Trophoblast cell (in vitro differentiated cells and primary cell): ENCODE data around the gene CLBA1.

Source experiments
- DNase-seq, 2 donors: peaks; one replicate each; pipeline ENCODE4 v3.0.0-alpha.2; 2016
- H2AFZ ChIP-seq: 2 replicates; pipeline ENCODE4 v1.6.1; 2013; ENCODE audit warnings: low read length, moderate library complexity, mild to moderate bottlenecking; ENCODE audit not compliant: insufficient read depth, poor library complexity
- H2AK5ac ChIP-seq: 2 replicates; pipeline ENCODE4 v1.6.1; 2013; ENCODE audit warnings: mild to moderate bottlenecking, low read length
- H2BK120ac ChIP-seq: 2 replicates; pipeline ENCODE4 v1.6.1; 2013; ENCODE audit warnings: low read length, mild to moderate bottlenecking, moderate library complexity; ENCODE audit not compliant: insufficient read depth, poor library complexity
- H2BK12ac ChIP-seq: 2 replicates; pipeline ENCODE4 v1.6.1; 2013; ENCODE audit warnings: mild to moderate bottlenecking, low read length, moderate library complexity
- H2BK5ac ChIP-seq: 2 replicates; pipeline ENCODE4 v1.6.1; 2013; ENCODE audit warnings: low read length, low read depth, moderate library complexity, mild to moderate bottlenecking; ENCODE audit not compliant: poor library complexity
- H3K14ac ChIP-seq: 2 replicates; pipeline ENCODE4 v1.6.1; 2013; ENCODE audit warnings: mild to moderate bottlenecking, low read length
- H3K18ac ChIP-seq: 2 replicates; pipeline ENCODE4 v1.6.1; 2013; ENCODE audit warnings: mild to moderate bottlenecking, low read length
- H3K23ac ChIP-seq: 2 replicates; pipeline ENCODE4 v1.6.1; 2013; ENCODE audit warnings: low read length
- H3K27ac ChIP-seq: 2 replicates; pipeline ENCODE4 v1.5.1; 2013; ENCODE audit warnings: low read depth, mild to moderate bottlenecking, inconsistent platforms, low read length, moderate library complexity
- H3K27me3 ChIP-seq: 2 replicates; pipeline ENCODE4 v1.6.1; 2013; ENCODE audit warnings: inconsistent platforms, mild to moderate bottlenecking, low read length, moderate library complexity; ENCODE audit not compliant: insufficient read depth
- H3K36me3 ChIP-seq, 2 experiments: 1 replicate in 1 of 2; 2 replicates in 1 of 2; pipeline ENCODE4 v1.6.1; 2013; ENCODE audit warnings: low read length in 2 of 2, mild to moderate bottlenecking in 2 of 2, moderate library complexity in 1 of 2; ENCODE audit not compliant: insufficient read depth in 2 of 2, control insufficient read depth in 1 of 2
- H3K4ac ChIP-seq: 2 replicates; pipeline ENCODE4 v1.6.1; 2013; ENCODE audit warnings: low read depth, mild to moderate bottlenecking, low read length, moderate library complexity
- H3K4me1 ChIP-seq, 2 experiments: 1 replicate in 1 of 2; 2 replicates in 1 of 2; pipeline ENCODE4 v1.6.1; 2013; ENCODE audit warnings: low read length in 2 of 2, mild to moderate bottlenecking in 2 of 2, moderate library complexity in 1 of 2; ENCODE audit not compliant: insufficient read depth in 2 of 2, control insufficient read depth in 1 of 2
- H3K4me2 ChIP-seq: 2 replicates; pipeline ENCODE4 v1.6.1; 2013; ENCODE audit warnings: inconsistent platforms, mild to moderate bottlenecking, low read length, moderate library complexity
- H3K4me3 ChIP-seq: 2 replicates; pipeline ENCODE4 v1.5.1; 2013; ENCODE audit warnings: mild to moderate bottlenecking, low read depth, low read length, inconsistent platforms
- H3K79me1 ChIP-seq: one replicate; pipeline ENCODE4 v1.6.1; 2013; ENCODE audit warnings: low read length
- H3K79me2 ChIP-seq: 2 replicates; pipeline ENCODE4 v1.6.1; 2013; ENCODE audit warnings: low read length, mild to moderate bottlenecking; ENCODE audit not compliant: control insufficient read depth, insufficient read depth, poor library complexity
- H3K9ac ChIP-seq: 2 replicates; pipeline ENCODE4 v1.6.1; 2013; ENCODE audit warnings: mild to moderate bottlenecking, low read length
- H3K9me3 ChIP-seq: 2 replicates; pipeline ENCODE4 v1.6.1; 2013; ENCODE audit warnings: low read depth, mild to moderate bottlenecking, control low read depth, inconsistent platforms, low read length; ENCODE audit not compliant: insufficient read depth
- H4K12ac ChIP-seq: 2 replicates; pipeline ENCODE4 v1.6.1; 2013; ENCODE audit warnings: low read depth, mild to moderate bottlenecking, low read length, moderate library complexity
- H4K8ac ChIP-seq: 2 replicates; pipeline ENCODE4 v1.6.1; 2013; ENCODE audit warnings: low read depth, mild to moderate bottlenecking, low read length, moderate library complexity
- H4K91ac ChIP-seq: one replicate; pipeline ENCODE4 v1.6.1; 2013; ENCODE audit warnings: low read depth, mild to moderate bottlenecking, low read length, moderate library complexity
- WGBS: extraction: QIAGEN DNeasy Blood & Tissue Kit; methylation state at CpG from one replicate; pipeline ENCODE4 v1.1.7; 2013; ENCODE audit warnings: missing lambda C conversion rate; ENCODE audit not compliant: insufficient read length, insufficient coverage; ENCODE audit errors: extremely low coverage; 5-methylcytosine and 5-hydroxymethylcytosine counted together

The CLBA1 gene

GRCh38 chr14:105043641-105044040 is 58.1 kb downstream of the CLBA1 start:
- H4K91ac ChIP-seq, result no peak overlapping the region
- no peak overlapping the region for H2BK120ac ChIP-seq
- peaks cover 2% of the 10 kb centered on the region for H3K27me3 ChIP-seq
- H3K23ac ChIP-seq, result no peak overlapping the region
- H3K27ac ChIP-seq, result no peak overlapping the region
- DNase-seq, result no peak
- no peaks in the 10 kb centered on the region for H3K79me2 ChIP-seq
- H3K79me1 ChIP-seq, result no peaks in the 10 kb centered on the region
- no peak overlapping the region for H2BK12ac ChIP-seq
- no peak overlapping the region for H3K14ac ChIP-seq
- H4K12ac ChIP-seq, result no peak overlapping the region
- H3K4me1 ChIP-seq, result no peaks in the 10 kb centered on the region
- H3K36me3 ChIP-seq, result no peaks in the 10 kb centered on the region
- no peak overlapping the region for H3K4ac ChIP-seq
- no peaks in the 10 kb centered on the region for H3K9me3 ChIP-seq
- H2AFZ ChIP-seq, result no peak overlapping the region
- WGBS, result no CpG with 5 or more reads among the region's 7 CpGs
- H4K8ac ChIP-seq, result no peak overlapping the region
- no peak overlapping the region for H2BK5ac ChIP-seq
- H3K18ac ChIP-seq, result no peak overlapping the region
- H2AK5ac ChIP-seq, result no peak overlapping the region
- no peak overlapping the region for H3K4me2 ChIP-seq
- no peak overlapping the region for H3K4me3 ChIP-seq
- H3K9ac ChIP-seq, result no peak overlapping the region
